ENCODE data around the gene COL15A1.

COL15A1 gene

DNA sequence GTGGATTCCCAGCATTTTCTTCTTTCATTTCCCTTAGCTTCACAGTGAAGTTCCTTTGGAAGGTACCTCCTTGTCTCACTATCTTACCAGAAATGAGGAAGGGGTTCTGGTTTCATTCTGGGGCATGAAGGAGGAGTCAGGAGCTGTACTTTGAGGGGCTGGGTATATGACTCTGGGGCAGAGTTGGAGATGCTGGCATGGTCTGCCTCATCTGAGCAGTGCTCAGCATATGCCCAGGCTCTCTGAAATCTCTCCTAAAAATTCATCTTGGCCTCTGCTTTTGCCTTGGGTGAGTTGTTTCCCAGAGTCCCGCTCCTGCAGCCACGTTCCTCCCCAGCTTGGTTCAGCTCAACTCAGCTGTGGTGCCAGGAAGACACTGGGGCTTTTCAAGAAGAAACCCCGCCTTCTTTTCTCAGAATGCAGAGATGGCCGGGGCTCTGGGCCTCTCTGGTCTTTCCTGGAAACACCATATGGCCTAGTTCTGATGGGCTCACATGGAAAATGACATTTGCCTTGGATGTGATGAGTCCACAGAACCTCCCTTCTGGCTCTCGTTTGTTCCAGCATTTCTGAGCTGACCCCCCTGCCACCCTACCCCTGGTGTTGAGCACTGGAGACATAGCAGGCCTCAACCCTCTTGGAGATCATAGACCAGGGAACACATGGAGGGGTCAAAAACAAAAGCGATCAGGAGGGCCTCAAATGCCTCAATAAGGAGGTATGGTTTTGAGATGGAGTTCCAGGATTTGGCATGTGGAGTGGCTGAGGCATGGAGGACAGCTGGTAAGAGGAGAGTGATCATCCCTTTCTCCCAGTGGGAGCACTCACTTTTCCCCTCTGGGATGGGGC, 149.2 kb downstream of the COL15A1 start:
- peak in 1 of 5 experiments; percentile 59 for DNase-seq

DNA sequence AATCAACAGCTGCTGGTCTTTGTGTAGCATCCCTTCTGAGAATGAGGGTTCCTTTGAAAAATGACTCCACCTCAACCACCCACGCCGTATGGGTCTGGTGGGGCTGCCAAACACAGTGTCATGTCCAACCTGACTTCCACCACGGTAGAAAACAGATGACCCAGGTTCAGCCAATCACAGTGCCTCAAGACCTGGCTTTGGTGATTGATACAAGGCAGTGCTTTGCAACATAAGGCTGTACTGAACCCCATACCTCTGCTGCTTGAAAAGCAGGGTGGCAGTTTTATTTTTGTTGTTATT, 149.7 kb downstream of the COL15A1 start:
- DNase-seq, result no peak

DNA sequence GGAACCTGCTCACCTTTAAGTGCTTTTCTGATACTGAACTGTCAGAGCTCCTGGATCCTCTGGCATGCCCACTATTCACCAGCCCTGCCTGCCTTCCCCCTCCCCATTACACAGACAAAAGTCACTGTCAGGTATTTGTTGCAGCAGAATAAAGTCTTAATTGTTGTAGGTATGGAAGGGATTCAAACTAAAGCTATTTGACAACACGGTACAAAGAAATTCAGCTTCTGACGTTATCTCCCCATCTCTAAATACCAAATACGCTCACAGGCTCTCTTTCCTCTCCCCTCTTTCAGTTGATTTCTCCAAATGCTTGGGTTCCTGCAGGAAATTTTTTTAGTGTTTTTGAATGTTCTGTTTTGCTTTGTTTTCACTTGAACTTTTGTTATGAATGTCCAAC, 151.9 kb downstream of the COL15A1 start:
- no peak for DNase-seq

DNA sequence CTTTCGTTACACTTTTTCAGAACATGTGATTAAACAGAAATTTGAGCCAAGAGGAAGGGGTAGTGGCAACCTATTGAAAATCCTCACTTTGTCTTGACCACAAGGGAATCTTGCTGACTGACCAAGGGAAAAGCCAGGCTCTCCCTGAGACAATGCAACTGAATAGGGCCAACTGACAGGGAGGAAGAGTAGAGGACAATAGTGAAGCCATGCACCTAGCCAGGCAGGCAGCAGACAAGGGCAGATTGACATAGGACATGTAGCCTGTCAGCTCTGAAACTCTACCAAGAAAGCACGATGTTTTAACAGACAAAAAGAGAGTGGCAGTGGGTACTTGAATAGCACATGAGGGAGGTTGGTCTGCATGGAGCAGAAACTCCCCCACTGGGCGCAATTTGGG, 152.7 kb downstream of the COL15A1 start:
- DNase-seq, result no peak

DNA sequence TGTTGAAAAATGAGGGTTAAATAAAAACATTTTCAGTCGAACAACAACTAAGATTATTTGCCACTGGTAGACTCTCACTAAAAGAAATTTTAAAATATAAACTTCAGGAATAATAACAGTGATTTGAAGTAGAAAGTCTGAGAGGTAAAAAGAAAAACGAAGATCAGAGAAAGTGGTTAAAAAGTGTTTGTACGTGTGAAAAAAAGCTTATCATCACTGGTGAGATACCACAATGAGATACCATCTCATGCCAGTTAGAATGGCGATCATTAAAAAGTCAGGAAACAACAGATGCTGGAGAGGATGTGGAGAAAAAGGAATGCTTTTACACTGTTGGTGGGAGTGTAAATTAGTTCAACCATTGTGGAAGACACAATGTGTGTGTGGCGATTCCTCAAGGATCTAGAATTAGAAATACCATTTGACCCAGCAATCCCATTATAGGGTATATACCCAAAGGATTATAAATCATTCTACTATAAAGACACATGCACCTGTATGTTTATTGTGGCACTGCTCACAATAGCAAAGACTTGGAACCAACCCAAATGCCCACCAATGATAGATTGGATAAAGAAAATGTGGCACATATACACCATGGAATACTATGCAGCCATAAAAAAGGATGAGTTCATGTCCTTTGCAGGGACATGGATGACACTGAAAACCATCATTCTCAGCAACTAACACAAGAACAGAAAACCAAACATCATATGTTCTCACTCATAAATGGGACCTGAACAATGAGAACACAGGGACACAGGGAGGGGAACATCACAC, 156.3 kb downstream of the COL15A1 start:
- peak in 1 of 5 experiments; percentile 56 for DNase-seq

DNA sequence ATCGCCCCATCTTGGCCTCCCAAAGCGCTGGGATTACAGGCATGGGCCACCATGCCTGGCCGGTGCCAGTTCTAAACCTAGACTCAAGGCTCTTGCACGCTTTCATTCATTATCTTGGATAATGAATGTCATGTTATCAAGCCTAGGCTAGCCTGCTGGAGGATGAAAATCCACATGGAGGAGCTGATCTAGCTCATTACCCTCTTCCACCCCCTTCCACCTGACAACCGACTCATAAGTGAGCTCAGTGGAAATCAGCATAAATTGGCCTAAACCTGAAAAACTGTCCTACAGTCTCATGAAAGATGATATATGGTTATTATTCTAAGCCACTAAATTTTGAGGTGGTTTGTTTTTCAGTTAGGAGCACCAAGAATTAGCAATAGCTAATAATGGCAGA, 157.6 kb downstream of the COL15A1 start:
- no peak for DNase-seq

DNA sequence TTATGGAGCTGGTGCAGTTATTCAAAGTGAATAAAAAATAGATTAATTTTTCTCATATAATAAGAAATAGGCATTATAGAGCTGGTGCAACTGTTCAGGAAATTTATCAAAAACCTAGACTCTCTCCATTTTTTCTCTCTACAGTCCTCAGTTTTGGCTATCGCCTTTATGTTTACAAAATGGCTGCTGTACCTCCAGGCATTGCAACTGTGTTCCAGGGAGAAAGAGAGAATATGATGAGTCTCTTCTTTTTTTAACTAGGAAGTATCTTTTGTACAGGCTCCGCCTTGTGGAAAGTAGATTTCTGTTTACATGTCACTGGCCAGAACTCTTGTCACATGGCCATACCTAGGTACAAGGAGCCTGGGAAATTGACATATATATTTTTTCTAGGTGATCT, 158.1 kb downstream of the COL15A1 start:
- DNase-seq, result no peak

DNA sequence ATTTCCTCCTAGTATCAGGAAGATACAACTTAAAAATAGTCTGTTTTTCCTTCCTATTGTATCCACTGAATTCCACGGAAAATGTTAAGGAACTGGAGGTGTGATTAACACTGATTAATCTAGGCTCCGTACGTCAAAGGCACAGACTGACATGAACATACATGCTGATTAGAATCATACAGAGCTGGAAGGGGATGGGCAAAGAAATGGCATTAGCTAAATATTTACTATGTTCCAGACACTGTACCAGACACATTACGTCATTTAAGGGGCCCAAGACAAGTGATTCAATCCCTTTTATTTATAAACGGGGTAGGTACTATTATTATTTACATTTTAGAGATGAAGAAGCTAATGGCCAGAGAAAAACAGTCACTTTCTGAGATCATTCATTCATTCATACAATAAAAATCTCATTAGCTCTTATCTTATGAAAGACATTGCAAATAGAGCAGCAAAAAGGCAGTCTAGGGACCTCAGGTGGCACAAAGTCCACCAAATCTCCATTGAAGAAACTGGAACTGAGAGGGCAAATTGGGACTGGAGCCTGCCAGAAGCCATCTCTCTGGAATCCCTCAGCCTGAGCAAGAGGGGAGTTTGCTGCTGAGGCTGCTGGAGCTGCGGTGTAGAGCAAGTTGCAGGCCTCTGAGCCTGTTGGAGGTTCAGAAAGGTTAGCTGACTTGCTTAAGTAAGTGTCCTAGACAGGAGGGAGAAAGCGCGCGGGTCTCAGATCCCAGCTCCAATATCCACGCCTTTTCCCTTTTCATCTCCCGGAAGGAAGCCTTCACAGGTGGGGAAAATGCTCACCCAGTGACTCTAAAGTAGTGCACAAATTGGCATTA, 159.6 kb downstream of the COL15A1 start:
- no peak for DNase-seq

GRCh38 chr9:99103901-99104458, 160.3 kb downstream of the COL15A1 start:
- no peak for DNase-seq

DNA sequence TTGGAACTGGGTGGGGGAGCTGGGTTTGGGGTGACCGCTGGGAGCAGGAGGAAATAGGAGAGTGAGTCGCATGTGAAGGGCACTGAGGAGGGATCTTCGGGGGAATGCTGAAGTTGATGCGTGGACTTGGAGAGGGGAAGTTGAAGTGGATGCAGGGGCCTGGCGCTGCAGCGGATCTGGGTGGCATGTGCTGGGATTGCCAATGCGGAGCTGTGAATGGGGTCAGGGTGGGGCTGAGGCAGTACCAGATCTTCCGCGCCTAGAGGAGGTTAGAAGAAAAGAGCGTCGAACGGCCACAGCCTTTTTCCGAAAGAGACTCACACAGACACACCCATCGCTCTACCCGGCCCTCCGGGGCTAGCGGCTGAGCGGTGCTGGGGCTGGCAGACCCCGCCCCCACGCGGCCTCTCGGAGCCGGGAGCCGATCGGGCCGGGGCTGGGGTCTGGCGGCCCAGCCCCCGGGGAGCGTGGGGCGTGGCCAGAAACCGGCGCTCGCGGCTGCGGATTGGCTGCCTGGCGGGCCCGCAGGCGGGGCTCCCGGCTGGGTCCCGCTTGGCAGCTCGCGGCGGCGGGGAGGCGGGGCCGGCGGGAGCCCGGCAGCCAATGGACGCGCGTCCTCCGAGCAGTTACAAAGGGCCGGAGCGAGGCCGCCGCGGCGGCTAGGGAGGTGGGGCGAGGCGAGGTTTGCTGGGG, 160.9 kb downstream of the COL15A1 start, which contains the start of gene TGFBR1:
TGFBR1 (plus strand) TSS at position 655 of the 693 bp plus-strand sequence. CDS start 93 bp downstream, outside the sequence.
- peak; percentile 86 to 95 (median 89) for DNase-seq

DNA sequence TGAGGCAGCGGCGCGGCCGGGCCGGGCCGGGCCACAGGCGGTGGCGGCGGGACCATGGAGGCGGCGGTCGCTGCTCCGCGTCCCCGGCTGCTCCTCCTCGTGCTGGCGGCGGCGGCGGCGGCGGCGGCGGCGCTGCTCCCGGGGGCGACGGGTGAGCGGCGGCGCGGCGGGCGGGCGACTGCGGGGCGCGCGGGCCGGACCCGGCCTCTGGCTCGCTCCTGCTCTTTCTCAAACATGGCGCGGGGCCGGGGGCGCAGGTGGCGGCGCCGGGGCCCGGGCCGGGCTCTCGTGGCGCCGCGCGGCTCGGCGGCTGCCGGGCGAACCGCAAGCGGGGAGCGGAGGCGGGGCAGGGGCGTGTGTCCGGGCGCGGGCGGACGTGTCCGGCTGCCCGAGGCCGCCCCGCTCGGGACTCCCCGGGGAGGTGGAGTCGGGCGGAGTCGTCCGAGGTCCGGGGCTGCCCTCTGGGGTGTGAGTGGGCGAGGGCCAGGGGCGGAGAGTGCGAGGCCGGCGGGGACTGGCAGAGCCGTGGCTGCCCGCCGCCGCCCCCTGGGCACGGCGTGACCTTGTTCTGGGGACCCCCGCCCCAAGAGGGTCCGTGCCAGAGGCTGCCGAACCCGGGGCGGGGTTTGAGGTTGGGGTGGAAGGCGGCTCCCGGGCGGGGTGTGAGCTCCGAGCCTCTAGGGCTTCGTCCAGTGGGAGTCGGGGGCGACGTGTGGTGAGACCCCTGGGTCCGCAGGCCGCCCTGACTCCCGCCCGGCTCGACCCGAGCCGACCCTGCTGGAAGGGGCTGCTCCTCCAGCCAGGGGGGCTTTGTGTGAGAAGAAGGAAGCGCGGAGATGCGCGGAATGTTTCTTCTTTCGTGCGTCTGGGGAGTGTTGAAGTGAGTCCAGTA, 161.7 kb downstream of the COL15A1 start:
- DNase-seq, result peak in 4 of 5 experiments; percentile 9 to 37 (median 18)

DNA sequence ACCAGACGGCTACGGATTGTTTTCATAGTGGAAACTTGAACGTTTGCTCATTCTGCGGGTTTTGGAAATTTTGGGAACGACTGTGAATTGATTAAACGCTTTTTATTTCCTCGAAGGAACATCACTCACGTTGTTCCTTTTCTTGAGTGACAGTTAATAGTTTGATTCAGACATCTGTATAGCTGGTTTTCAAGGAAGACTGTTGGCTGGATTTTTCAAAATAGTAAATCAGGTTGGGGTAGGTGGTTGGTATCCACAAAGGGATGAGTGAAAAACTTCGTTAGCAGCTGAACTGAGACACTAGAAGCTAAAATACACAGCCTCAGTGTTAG, 162.3 kb downstream of the COL15A1 start:
- DNase-seq, result no peak

DNA sequence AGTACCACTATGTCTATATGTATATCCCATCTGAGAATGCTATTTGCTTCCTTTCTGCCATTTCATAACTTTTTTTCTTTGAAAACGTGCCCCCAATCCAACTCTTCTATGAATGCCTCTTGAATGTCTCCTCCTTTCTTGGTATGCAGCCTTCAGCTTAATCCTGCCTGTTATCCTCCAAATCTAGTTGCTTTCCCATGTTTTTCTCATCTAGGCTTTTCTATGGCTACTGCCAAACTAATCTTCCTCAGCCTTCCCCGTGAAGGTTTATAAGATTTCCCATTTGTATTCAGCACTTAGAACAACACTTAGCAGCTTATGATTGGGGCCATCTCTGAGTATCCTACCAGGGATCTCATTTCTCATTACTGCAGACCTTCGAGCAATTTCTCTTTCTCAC, 163.7 kb downstream of the COL15A1 start:
- DNase-seq, result no peak

DNA sequence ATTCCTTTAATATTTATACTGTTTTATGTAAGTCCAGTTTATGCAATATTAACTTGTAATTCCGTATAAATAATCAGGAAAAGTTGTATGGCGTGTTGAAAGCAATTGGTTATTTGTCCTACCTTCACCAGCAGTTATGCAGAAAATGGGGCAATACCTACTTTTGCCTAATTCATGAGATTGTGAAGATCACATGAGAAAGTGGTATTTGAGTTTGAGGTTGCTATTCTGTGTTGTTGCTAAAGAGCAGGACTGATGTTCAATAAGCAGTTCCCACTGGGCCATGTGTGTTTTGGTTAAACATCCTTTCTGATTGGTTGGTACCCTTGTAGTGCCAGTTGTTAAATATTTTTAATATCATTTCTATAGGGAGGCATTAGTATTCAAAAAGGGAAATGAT, 164.4 kb downstream of the COL15A1 start:
- no peak for DNase-seq

DNA sequence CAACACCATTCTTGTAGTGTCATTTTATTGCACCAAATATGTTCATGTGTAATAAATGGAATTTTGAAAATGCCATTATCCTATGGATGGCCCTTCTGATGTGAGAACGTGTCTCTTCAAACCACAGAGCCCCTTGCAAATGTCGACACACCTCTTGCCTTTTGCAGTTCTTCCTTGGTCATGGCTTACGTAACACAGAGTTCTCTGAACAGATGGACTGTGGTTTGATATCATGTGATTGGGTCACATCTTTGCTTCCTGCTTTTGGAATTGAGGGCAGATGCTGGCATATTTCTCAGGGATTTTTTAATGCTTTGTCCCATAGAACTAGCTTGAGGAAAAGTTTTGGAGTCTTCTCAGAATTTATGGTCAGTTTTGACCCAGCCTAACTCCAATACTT, 165.8 kb downstream of the COL15A1 start:
- no peak for DNase-seq

- DNase-seq, result peak in 3 of 5 experiments; percentile 44 to 71 (median 64)
Measured at GRCh38 chr9:99112750-99113413, 169.2 kb downstream of the COL15A1 start.

- DNase-seq, result no peak
Measured at GRCh38 chr9:99113414-99114048, 169.8 kb downstream of the COL15A1 start.

GRCh38 chr9:99114049-99114440, 170.3 kb downstream of the COL15A1 start:
- no peak for DNase-seq

GRCh38 chr9:99114846-99115500, 171.3 kb downstream of the COL15A1 start:
- no peak for DNase-seq

Data from T-helper 2 cell (primary cell).